Measurements from ENCODE around the gene NUDT13. TPM values are rescaled to one million over a fixed set of nuclear protein-coding genes. Genes with fewer than 3 reads are reported as not detected.
A peak's percentile ranks its signal among the peaks of the same experiment; 100 is the strongest.

NUDT13 gene
- total RNA-seq, 1 experiment from 2014 or later: 1.5 TPM

DNA sequence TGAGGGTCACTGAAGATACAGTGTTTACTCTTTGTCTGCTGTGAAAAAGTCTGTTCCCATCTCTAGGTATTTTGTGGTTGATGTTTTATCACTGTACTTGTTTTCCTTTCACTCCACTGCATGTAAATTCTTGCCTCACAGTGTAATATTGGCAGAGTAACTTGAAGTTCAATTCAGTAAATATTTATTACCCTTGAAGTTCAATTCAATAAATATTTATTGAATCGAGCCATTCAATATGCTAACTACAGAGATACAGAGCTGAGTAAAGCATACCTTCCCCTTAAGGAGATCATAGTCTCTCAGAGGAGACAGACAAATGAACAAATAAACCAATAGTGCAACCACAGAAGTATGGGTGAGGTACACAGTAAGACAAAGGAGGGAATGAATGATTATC is 9.2 kb downstream of the NUDT13 start:
- no peaks in the 10 kb centered on the region for H3K27me3 Mint-ChIP-seq (ENCODE audit: low read depth)
- H3K79me2 ChIP-seq (ENCODE audit: insufficient read depth, low read length): no peaks in the 10 kb centered on the region
- H4K8ac ChIP-seq (replicated peaks; ENCODE audit: insufficient read length, low read depth, low read length): no peak overlapping the region
- no peak overlapping the region for H2BK120ac ChIP-seq (ENCODE audit: low read depth, low read length, poor library complexity, severe bottlenecking)
- WGBS (ENCODE audit: extremely low coverage, insufficient read length, low lambda C conversion rate): no CpG with 5 or more reads among the region's 1 CpG
- H3K4me2 ChIP-seq (ENCODE audit: insufficient read depth, insufficient read length, low read length): no peak overlapping the region
- no peak overlapping the region for H4K5ac ChIP-seq (ENCODE audit: insufficient read length, low read depth, low read length)
- H3K14ac ChIP-seq (ENCODE audit: insufficient read depth, low read length): no peak overlapping the region
- no peaks in the 10 kb centered on the region for H3K9me3 Mint-ChIP-seq
- no peak overlapping the region for H3K18ac ChIP-seq (ENCODE audit: insufficient read length, low read depth, low read length)
- peaks cover 2 to 22% (median 4%) of the 10 kb centered on the region in 3 experiments; a peak in 5 of 7 replicates for H3K36me3 Mint-ChIP-seq (ENCODE audit: insufficient read depth in 1 of 3, low read depth in 3 of 3)
- H3K56ac ChIP-seq (ENCODE audit: insufficient read length, low read depth, low read length): no peak overlapping the region
- H3K23me2 ChIP-seq (ENCODE audit: insufficient read length, low read depth, low read length, poor library complexity, severe bottlenecking): no peaks in the 10 kb centered on the region
- no peaks in the 10 kb centered on the region for H3K79me1 ChIP-seq (ENCODE audit: insufficient read depth, low read depth, low read length, poor library complexity, severe bottlenecking)
- no peak for DNase-seq
- H4K20me1 ChIP-seq (ENCODE audit: control insufficient read depth, insufficient read depth, insufficient read length): no peaks in the 10 kb centered on the region
- no peak overlapping the region for H3K23ac ChIP-seq (ENCODE audit: insufficient read length, low read depth, low read length)
- H3T11ph ChIP-seq (ENCODE audit: low read length): no peak overlapping the region
- no peaks in the 10 kb centered on the region for H3K27me3 ChIP-seq (ENCODE audit: insufficient read depth, low read length)
- no peaks in the 10 kb centered on the region for H3K4me1 ChIP-seq (ENCODE audit: insufficient read depth, low read length)
- no peaks in the 10 kb centered on the region for H3K9me3 ChIP-seq (ENCODE audit: control insufficient read depth, low read depth, low read length)
- H3K4ac ChIP-seq (ENCODE audit: low read depth, low read length): no peak overlapping the region
- TF ChIP-seq, protein P1, sequence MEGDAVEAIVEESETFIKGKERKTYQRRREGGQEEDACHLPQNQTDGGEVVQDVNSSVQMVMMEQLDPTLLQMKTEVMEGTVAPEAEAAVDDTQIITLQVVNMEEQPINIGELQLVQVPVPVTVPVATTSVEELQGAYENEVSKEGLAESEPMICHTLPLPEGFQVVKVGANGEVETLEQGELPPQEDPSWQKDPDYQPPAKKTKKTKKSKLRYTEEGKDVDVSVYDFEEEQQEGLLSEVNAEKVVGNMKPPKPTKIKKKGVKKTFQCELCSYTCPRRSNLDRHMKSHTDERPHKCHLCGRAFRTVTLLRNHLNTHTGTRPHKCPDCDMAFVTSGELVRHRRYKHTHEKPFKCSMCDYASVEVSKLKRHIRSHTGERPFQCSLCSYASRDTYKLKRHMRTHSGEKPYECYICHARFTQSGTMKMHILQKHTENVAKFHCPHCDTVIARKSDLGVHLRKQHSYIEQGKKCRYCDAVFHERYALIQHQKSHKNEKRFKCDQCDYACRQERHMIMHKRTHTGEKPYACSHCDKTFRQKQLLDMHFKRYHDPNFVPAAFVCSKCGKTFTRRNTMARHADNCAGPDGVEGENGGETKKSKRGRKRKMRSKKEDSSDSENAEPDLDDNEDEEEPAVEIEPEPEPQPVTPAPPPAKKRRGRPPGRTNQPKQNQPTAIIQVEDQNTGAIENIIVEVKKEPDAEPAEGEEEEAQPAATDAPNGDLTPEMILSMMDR (conservative IDR thresholded peaks at IDR 0.05): no peak
- no peak overlapping the region for H2BK5ac ChIP-seq (ENCODE audit: insufficient read length, low read length)
- no peak overlapping the region for H3K9ac ChIP-seq (ENCODE audit: extremely low read depth, insufficient read length, low read length)
- H3K4me1 Mint-ChIP-seq: peaks cover 8 to 9% of the 10 kb centered on the region in 2 experiments
- no peak overlapping the region for H3K27ac ChIP-seq (ENCODE audit: insufficient read length, low read depth, low read length)
- H3K27ac Mint-ChIP-seq: 0 out of 7 replicates have a peak overlapping the region, but pooled peaks of 1 of the 3 experiments have one; percentile 0
- no peak overlapping the region for H2AFZ ChIP-seq (ENCODE audit: low read length)
- H2AK5ac ChIP-seq (ENCODE audit: insufficient read length, low read length): no peak overlapping the region
- no peak overlapping the region for H2BK12ac ChIP-seq (ENCODE audit: insufficient read length, low read depth, low read length)
- no peak overlapping the region for H2BK15ac ChIP-seq (ENCODE audit: low read depth, low read length)
- no peak overlapping the region for H2BK20ac ChIP-seq (ENCODE audit: low read depth, low read length, poor library complexity, severe bottlenecking)
- no peak overlapping the region for H4K91ac ChIP-seq (ENCODE audit: insufficient read length, low read depth, low read length)
- H3K4me3 Mint-ChIP-seq: no peak overlapping the region

Measured in H9 (cell line).